Activated CD4-positive, alpha-beta T cell treated with anti-CD3 and anti-CD28 coated beads, Interleukin-2, amount 50 U/mL, for 1 hour (primary cell): ENCODE results near the gene LSM12.
"Not testable (repeated sequence)": the region's sequence is repeated elsewhere in the genome, so short reads cannot be mapped to it uniquely, and the experiment has no call there.

Source experiments
- DNase-seq: peaks from one replicate; pipeline ENCODE4 v3.0.0-alpha.2; 2020

Gene LSM12

DNA sequence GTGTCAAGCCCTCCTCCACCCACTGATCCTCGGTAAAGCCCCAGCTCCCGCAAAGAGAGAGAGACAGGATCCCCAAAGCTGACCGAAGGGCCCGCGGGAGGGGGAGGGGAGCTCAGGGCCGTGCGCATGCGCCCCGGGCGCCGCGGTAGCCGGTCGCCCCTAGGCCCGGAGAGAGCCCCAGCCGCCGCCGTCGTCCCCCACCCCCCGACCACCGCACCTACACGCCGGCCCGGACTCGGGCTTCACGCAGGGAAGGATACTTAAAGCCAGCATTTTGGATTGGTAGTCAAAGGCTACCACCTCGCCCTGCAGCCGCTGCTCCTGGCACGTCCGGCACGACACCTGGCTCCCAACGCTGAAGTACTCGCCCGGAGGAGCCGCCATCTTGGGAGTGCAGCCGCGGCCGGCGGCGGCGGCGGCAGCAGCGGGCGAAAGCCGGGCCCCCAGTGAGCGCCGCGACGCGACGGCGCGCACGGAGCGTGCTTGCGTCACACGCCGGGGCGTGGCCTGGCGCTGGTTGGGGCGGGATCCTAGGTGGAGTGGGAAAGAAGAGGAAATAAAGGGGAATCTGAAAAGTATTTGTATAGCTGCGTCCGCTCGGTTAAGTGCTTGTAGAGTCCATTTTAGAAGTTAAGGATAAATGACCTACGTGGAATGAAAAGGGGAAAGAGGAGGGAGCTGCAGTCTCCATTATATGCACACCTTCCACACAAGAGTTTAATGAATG lies at the start of gene LSM12:
Gene LSM12 (minus strand): TSS at position 468 of the 727 bp plus-strand sequence. CDS start 84 bp downstream, at position 384.
- DNase-seq = peak; percentile 87

DNA sequence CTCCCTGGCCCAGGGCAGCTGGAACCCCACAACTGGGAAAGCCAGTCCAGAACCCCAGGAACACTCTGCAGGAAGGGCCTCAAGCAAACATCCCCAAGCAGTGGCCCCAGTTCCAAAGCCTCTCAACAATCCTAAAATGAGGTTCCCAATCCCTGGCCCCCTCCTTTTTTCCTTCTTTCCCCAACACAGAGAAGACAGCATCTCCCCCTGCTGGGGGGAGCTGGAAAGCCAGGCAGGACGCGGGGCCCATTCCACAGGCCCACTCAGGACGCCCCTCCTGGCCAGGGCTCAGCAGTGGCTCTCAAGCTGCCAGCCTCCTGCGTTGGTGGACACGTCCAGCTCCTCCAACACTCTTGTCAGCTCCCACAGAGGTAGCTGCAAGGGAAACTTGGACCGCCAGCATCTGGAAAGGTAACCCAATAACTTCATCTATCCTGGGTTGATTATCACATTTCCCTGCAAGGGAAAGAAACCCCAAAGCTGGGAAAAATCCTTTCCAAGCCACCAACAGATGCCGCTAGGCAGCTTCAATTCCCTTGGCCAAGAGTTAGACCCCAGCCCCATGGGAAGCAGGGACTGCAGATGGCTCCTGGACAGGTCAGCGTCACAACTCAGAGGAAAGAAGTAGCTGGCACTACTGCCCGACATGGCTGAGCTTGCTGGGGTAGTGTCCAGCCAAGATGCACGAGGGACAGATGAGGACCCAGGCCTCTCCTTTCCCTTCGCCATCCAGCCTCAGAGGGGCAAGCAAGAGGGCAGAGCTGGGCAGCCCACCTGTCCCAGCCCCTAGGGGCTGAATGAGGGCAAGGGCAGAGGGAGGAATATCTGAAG lies 49.3 kb upstream of the LSM12 start:
- DNase-seq = no peak

DNA sequence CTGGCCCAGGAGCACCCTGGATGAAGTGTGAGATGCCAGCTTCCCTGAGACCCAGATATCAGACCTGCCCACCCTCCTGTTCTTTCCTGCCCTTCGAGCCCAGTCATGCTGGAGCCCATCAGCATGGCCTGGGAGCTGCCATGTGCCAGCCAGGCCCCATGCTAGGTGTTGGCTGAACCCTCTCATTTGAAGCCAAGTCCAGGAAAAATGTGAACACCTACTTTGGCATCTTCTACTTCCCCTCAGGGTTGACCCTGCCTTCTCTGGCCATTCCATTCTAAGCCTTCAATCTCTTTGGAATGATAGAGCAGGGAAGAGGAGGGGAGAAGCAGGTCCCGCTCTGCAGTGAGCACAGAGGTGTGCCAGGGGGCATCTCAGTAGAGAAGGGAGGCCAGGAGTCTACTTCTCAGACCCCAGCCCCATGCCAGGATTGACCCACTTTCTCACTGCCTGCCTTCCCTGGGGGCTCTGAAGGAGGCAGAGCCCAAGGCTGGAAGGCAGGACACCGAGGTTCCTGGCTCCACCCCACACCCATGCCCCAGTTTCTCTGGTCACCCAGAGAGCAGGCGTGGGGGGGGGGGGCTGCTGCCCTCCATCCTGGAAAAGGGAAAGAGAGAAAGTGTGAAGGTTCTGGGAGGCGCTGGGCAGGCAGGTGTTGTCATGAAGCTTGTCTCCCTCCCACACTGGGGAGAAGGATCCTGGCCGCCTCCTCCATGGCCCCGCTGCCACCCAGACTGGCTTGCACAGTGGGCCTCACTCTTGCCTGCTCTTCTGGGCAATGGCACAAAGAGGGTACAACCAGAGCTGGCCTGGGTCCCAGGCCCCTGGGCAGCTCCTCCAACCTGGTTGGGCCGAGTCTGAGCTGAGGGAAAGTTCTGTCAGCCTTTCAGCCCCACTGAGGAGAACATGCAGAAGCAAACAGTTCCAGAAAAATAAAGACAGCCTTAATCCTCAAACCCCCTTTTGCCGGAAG lies 47.7 kb upstream of the LSM12 start:
- no peak for DNase-seq

DNA sequence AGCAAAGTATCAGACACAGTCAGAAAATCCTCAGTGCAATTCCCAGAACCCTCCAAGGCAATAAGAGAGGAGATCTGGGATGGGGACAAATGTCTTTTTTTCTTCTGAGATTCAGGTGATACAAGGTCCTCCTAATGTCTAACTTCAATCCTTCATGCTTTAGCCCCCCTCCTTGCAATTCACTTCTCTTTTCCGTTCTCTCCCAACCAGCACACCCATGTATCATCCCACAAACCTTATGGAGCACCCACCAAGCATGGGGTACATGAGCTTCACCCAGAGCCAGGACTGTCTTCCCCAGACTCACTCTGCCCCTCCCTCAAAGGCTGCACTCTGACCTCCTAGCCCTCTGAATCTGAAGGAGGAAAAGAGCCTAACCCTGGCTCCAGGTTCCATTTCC lies 46.9 kb upstream of the LSM12 start:
- DNase-seq = no peak

DNA sequence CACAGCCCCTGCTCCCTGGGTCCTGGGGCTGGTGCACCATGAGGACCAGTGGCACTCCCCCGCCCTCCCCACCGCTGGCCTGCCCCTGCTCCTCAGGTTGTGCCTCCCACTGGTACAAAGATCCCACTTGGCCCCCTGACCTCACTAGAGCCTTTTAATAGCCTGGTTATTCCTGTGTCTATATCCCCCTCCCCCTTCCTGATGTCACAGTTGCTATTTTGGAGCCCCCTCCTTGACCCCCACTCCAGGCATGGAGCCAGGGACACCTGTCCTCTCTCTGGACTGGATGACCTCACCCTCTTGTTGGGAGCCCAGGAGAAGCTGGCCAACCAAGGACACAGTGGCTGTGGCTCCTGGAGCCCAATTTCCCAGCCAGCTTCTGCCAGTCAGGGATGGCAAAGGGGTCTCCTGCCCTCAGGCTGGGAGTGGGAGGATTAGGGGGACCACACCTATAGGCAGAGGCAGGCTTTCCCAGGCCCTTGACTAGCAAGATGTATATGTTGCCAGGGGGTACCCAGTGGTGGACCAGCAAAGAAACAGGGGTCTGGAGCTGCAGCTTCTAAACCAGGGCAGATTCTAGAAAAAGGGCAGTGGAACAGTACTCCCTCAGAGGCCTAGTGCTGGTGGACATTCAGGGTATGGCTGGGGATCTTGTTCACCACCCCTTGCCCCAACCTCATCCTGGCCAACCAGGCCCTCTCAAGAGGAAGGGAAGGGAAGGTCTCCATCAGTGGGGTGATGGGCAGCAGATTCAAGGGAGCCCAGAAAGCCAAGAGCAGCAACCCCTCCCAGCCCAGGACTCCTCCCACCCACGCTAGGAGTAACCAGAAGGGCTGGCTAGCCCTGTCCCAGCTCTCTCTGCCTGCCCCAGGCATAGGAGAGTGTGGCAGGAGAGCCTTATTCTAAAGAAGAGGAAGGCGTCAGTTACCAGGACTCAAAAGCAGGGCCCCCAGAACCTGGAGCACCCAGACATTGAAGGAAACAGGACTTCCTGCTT lies 46.1 kb upstream of the LSM12 start:
- no peak for DNase-seq

DNA sequence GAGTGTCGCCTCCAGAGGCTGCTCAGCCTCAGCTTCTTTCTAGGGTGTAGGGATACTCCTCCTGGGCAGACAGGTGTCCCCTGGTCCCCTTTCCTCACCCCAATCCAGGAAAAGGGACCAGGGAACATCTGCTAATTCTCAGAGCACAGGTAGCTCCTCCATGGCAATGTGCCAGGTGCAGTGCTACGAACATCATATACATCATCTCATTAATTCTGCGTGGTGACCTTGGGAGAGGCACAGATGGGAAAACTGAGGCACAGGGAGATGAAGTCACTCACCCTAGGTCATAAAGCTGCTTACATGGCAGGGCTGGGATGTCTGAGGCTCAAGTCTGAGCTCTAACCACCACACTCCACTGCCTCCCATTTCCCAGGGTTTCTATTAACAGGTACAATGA lies 45.3 kb upstream of the LSM12 start:
- no peak for DNase-seq

DNA sequence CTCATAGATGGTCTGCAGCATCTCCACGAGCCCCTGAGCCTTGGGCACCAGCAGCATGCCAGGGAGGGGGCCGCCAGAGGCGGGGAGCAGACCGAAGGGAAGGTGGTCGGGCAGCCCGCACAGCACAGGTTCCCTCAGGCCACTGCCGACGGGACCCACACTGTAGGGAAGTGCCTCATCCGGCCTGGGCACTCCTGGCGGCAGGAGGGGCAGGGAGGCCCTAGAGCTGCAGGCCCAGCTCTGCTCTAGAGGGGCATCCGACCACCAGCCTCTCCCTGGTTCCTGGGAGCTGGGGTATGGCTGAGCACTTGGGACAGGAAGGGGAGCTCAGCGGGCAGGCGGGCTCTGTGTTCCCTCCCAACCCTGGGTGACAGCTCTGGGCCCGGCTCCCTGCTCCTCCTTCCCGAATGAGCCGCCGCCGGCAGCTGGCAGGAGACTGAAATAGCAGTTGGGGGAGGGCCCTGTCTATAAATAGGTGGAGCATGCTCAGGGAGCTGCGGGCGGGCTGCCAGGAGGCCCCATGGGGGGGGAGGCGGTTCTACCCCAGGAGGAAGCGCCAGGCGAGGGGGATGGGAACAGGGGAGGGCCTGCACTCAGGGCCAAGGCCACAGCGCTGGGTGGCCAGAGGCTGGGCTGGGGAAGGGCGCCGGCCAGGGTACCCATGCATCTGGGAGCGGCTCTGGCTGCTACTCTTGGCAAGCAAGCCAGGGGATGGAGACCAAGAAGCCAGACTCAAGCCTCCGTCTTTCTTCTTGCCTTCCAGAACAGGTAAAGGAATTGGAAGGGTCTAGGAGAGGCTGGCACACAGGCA lies 44.6 kb upstream of the LSM12 start:
- DNase-seq = peak; percentile 49

DNA sequence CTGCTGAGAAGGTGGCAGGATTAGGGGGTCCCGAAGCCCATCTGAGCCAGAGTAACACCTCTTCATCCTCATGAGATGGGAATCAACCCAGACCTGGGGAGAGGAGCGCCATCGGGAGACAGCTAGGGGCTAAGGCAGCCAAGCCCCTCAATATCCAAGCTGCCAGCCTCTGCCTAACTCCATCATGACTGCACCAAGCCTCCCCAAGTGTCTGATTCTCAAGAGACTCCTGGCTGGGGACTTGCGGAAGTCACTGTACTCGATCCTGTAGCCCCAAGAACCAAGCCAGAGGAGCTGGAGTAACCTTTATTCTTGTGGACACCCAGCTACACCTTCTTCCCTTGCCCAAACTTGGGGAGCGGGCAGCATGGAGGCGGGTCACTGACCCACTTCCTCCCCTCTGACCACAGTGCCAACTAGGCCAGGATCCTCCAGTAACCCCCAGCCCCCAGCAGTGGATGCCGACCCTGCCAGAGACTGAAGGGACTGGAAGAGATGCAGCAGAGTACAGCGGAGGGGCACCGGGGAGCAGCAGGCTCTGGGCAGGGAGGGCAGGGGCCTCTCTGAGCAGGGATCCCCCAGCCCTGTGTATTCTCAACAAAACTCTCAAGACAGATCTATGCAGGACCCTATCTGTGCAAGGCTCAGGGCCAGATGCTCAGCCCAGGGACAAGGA lies 43.7 kb upstream of the LSM12 start:
- DNase-seq = no peak

DNA sequence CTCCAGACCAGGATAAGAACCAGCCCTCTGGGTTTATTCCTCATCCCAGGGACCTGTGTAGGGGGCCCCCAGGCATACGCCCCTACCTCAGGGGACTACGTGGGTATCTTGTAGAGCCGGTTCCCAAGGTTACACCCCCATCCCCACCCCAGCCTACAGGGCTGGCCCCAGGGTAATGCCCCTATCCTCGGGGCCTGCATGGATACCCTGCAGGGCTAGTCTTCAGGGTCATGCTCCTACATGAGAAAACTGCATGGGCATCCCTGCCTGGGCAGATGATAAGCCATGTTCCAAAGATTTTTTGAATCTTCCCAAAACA lies 42.8 kb upstream of the LSM12 start:
- no peak for DNase-seq

DNA sequence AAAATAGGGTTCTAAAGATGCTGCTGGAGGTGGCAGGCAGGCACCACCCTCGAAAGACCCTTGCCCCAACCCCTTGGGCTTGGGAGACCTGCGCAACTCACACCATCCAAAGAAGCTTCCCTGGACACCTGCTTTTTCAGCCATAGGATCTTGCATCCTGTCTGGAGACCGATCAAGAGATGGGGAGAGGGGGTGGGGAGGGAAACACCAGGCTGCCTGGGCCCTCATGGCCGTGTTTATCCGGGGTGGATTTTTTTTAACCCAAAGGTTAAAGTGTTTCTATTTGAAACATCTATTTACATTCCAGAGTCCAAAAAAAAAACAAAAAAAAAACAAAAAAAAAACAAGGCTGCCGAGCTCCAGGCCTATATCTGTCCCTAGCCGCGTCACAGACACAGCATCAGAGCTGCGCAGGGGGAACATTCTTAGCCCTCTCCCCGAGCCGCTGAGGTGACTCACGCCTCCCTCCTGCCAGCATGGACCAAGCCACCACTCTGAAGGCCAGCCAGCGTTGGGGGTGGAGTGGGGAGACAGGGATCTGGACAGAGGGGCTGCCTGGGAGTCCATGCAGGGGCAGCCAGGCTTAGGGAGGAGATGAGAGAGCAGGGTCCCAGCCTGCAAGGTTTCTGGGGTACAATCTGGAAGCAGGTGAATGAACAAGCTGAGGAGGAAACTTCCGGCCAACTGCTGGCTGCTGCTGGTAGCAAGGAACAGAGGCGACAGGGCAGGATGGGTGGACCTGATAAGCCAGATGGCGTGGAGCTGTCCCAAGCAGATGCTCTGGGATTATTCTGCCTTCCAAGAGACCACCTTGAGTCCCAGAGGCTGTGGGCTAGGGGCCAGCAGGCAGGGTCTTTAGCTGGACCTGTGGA lies 42.2 kb upstream of the LSM12 start:
- no peak for DNase-seq

DNA sequence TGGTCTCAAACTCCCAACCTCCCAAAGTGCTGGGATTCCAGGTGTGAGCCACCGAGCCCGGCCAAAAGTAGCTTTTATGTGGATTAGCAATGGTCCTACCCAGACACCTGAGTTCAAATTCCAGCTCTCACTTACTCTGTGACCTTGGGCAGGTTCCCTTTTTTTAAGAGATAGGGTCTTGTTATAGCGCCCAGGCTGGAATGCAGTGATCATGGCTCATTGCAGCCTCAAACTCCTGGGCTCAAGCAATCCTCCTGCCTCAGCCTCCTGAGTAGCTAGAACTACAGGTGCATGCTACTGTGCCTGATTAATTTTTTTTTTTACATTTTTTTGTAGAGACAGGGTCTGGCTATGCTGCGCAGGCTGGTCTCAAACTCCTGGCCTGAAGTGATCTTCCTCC lies 40.3 kb upstream of the LSM12 start:
- no peak for DNase-seq

DNA sequence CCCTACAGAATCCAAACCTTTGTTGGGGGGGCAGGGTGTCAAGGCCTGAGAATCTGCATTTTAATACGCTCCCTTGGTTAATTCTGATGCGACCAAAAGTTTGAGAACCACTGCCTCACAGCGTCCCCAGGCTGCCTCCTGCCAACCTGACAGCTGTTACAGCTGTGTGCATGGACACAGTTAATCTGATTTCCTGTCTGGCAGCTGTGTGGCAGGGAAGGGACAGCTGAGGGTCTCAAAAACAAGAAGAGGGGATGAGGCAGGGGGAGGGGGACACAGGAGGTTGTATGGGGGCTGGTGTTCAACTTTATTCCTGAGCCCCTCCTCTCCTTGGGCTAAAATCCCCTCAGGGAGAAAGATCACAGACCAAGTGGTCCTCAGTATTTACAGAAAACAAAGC lies 39.5 kb upstream of the LSM12 start:
- no peak for DNase-seq

DNA sequence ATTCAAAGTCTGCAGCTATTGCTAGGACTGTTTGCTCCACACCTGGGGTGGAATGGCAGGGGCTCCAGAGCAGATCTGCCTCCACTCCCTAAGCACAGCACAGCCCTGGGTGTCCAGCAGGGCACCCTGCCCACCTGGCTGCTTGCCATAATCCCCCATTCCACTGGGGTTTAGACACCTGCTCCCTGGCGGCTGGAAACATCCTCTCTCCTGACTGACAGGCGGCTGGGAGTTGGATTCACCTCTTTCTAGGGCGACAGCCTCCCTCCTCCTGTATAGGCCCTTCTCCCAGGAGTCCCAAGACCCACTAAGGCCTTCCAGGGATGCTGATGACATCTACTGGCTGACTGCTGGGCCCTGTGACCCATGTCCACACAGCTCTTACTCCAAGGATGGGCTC lies 39.0 kb upstream of the LSM12 start:
- DNase-seq = no peak

DNA sequence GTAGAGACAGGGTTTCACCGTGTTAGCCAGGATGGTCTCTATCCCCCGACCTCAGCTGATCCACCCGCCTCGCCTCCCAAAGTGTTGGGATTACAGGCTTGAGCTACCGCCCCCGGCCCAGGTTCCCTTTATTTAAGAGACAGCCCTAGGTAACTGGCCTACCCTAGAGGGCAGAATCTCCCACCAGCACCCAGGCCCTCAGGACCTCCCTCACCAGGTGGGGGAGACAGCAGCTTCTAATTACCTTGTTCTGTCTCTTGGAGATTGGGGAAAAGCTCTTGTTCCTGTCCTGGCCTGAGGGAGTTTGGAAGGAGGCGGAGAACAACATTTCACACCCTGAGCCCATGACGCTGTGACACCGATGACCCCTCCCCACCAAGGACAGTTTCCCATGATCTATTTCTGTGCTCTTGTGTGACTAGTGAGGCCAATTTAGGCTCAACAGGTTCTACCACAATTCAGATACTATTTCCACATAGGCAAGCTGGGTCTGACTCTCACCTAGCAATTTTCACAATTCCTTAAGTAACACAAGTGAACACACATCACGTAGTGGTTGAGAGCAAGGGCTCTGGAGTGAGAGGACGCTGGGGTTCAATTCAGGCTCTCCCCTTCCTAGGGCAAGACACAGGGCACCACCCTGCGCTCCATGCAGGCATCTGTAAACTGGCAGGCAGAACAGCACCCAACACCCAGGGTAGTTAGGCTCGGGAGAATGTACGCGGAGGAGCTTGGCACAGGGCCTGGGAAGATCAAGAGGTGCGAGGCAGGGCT lies 36.6 kb upstream of the LSM12 start:
- DNase-seq = no peak

DNA sequence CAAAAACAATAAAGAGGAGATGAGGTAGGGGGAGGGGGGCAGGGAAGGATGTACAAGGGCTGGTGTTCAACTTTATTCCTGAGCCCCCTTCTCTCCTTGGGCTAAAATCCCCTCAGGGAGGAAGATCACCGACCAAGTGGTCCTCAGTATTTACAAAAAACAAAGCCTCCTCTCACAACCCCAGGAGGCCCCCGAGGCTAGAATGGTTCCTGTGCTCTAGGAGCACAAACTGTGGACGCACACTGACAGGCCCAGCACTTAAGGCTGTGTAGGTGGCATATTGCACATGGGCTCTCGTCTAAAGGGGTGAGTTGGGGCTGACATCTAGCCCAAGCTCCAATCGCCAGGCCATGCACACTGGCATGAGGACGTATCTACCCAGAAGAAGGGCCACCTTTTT lies 35.4 kb upstream of the LSM12 start:
- not testable (repeated sequence) for DNase-seq

DNA sequence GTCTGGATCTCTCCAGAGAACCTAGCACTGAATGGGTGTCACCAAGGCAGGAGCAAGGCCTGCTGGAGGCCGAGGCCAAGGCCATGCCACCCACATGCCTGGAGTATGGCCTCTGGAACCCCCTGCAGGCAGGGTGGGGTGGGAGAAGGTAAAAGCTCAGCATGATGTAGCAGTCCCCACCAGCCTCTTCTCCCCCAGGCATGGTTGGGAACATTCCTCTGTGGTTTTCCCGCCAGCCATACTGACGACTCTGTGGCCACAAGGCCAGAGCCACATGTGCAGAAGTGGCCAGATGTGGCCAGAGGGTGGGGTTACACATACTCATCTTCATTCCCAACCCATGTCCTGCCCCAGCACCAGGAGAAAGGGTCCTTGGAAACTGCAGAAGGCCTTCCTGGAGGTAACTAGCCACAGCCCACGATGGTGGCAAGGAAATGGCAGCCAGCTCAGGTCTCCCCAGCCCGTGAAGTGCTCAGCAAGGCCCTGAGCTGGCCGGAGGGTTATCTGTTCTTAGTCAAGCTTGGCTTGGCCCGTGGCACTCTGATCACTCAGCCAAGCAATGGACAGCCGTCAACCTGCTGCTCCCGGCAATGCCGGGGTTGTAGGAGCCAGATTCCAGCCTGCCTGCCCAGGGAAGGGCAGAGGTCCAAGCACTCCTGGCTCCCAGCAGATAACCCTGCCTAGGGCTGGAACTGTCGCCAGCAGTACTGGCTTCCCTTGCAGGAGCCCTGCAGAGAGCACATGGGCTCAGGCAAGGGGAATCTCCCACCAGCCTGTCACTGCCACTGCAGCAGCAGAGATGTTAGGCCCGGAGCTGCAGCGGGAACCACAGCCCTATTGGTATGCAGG lies 30.9 kb upstream of the LSM12 start:
- DNase-seq = no peak

DNA sequence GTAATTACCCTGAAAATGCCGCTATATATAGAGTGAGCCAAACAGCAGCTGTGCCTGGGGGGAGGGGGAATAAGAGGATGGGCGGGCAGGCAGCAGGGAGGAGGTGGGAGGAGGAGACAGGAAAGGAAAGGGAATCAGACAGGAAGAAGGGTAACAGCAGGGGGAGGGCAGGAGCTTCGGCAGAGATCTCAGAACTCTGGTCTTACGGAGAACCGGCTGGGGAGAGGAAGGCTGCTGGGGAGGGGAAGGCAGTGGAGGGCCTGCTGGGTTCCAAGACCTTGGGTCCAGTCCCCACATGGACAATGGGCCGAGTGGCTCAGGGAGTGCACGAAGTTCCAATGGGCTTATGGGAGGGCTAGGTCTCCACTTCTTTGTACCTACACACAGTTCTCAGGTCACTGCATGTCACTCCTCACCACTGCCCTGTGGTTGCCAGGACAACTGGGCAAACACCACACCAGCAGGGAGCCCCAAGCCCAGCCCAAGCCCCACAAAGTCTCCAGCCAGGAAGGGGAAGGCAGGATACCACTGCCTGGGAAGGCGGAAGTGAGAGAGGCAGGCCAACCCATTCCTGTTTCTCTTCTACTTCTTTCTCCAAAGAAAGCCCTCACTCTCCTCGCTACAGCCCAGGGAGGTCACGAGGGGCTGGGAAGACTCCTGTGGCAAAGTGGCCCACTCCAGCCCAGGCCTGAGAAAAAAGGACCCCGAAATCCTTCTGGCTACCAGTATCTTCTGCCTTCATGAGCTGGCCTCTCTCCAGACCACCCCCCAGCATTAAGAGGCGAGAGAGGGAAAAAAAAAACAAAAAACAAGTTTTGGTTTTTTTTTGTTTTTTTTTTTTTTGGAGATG lies 29.4 kb upstream of the LSM12 start:
- no peak for DNase-seq
